SK-N-SH (cell line): ENCODE results near the gene C2CD4D. TPM values are rescaled to one million over a fixed set of nuclear protein-coding genes. Genes with fewer than 3 reads are reported as not detected.

Source experiments
- CTCF ChIA-PET: fragments of 300-600, 350-600 bp; formaldehyde crosslinking; extraction: SDS; loops from one replicate; lab custom pipeline; 2021; lab: Yijun Ruan, JAX
- POLR2A ChIA-PET: fragments of 350-600 bp; sonication (Branson Sonifier 250); formaldehyde crosslinking; extraction: SDS; loops from one replicate; lab custom pipeline; 2020; ENCODE audit warnings: antibody characterized with exemption, inconsistent platforms; lab: Yijun Ruan, JAX
- DNase-seq: peaks from one replicate; pipeline ENCODE4 v3.0.0; 2012
- H2AFZ ChIP-seq: fragments of 200-600 bp; sonication (generic); 2 replicates; pipeline ENCODE4 v1.8.1; 2016; ENCODE audit warnings: antibody characterized with exemption, mild to moderate bottlenecking, low read depth
- H3F3A ChIP-seq: fragments of 200-600 bp; sonication (generic); replicated peaks from 2 replicates; pipeline ENCODE3; 2016; ENCODE audit warnings: antibody characterized with exemption, mild to moderate bottlenecking; ENCODE audit not compliant: insufficient read depth
- H3K27ac ChIP-seq, 2 experiments: fragments of 200-500 bp in 1 of 2; fragments of 200-600 bp in 1 of 2; sonication (Bioruptor generic) in 1 of 2; sonication (generic), shearing (Covaris generic) in 1 of 2; 2 replicates each; pipeline versions ENCODE4 v1.5.1 to v1.6.1; 2014 to 2016; ENCODE audit warnings: low read depth in 2 of 2, inconsistent platforms in 1 of 2, low read length in 1 of 2, mild to moderate bottlenecking in 1 of 2, mixed read lengths in 1 of 2
- H3K27me3 ChIP-seq: fragments of 200-600 bp; sonication (generic), shearing (Covaris generic); 2 replicates; pipeline ENCODE4 v1.6.1; 2016; ENCODE audit warnings: mixed run types; ENCODE audit not compliant: insufficient read depth
- H3K36me3 ChIP-seq, 2 experiments: fragments of 200-500 bp in 1 of 2; fragments of 200-600 bp in 1 of 2; sonication (Bioruptor generic) in 1 of 2; sonication (generic) in 1 of 2; replicated peaks in 1 of 2; 2 replicates each; pipeline versions ENCODE3 to v1.5.1; 2014 to 2016; ENCODE audit warnings: low read length in 1 of 2, mild to moderate bottlenecking in 1 of 2; ENCODE audit not compliant: insufficient read depth in 2 of 2, control insufficient read depth in 1 of 2
- H3K4me1 ChIP-seq, 2 experiments: fragments of 200-500 bp in 1 of 2; fragments of 200-600 bp in 1 of 2; sonication (Bioruptor generic) in 1 of 2; sonication (generic), shearing (Covaris generic) in 1 of 2; 2 replicates each; pipeline versions ENCODE4 v1.5.1 to v1.6.1; 2014 to 2016; ENCODE audit warnings: low read depth in 1 of 2, low read length in 1 of 2, mixed run types in 1 of 2; ENCODE audit not compliant: insufficient read depth in 2 of 2, control insufficient read depth in 1 of 2
- H3K4me2 ChIP-seq: fragments of 200-600 bp; sonication (generic), shearing (Covaris generic); 2 replicates; pipeline ENCODE4 v1.6.1; 2017; ENCODE audit warnings: mixed run types
- H3K4me3 ChIP-seq, 2 experiments: fragments of 200-500 bp in 1 of 2; fragments of 200-600 bp in 1 of 2; sonication (Bioruptor generic) in 1 of 2; sonication (generic), shearing (Covaris generic) in 1 of 2; 2 replicates each; pipeline versions ENCODE4 v1.5.1 to v1.8.1; 2014 to 2016; ENCODE audit warnings: low read depth in 2 of 2, inconsistent platforms in 1 of 2, low read length in 1 of 2, mild to moderate bottlenecking in 1 of 2, mixed read lengths in 1 of 2, moderate library complexity in 1 of 2
- H3K79me2 ChIP-seq: fragments of 200-600 bp; sonication (generic); 2 replicates; pipeline ENCODE4 v1.8.1; 2017; ENCODE audit warnings: mild to moderate bottlenecking; ENCODE audit not compliant: insufficient read depth
- H3K9ac ChIP-seq: fragments of 200-600 bp; sonication (generic); 2 replicates; pipeline ENCODE4 v1.6.1; 2017; ENCODE audit warnings: mixed run types
- H3K9me2 ChIP-seq: fragments of 200-600 bp; sonication (generic); 2 replicates; pipeline ENCODE4 v1.6.1; 2017; ENCODE audit warnings: mixed run types
- H3K9me3 ChIP-seq: fragments of 200-600 bp; sonication (generic); 2 replicates; pipeline ENCODE4 v1.6.1; 2017; ENCODE audit warnings: mixed run types, mild to moderate bottlenecking, moderate library complexity
- H4K20me1 ChIP-seq: fragments of 200-600 bp; sonication (generic); 2 replicates; pipeline ENCODE4 v1.6.1; 2017; ENCODE audit warnings: mild to moderate bottlenecking, mixed run types; ENCODE audit not compliant: insufficient read depth
- CTCF ChIP-seq: fragments of 200-600 bp; sonication (generic); IDR thresholded peaks from 2 replicates; pipeline ENCODE4 v1.6.1; 2017; ENCODE audit warnings: antibody characterized with exemption, mild to moderate bottlenecking, moderate library complexity
- ELF1 ChIP-seq: IDR thresholded peaks from 2 replicates; pipeline ENCODE4 v1.4.0; 2012
- EP300 ChIP-seq, 2 experiments: IDR thresholded peaks; 2 replicates each; pipeline versions ENCODE4 v1.4.0 to v1.6.1; 2012; ENCODE audit warnings: borderline replicate concordance in 1 of 2, low read depth in 1 of 2, low read length in 1 of 2
- JUND ChIP-seq: IDR thresholded peaks from 2 replicates; pipeline ENCODE4 v1.4.0; 2012
- PBX3 ChIP-seq: IDR thresholded peaks from 2 replicates; pipeline ENCODE4; 2012
- RAD21 ChIP-seq: IDR thresholded peaks from 2 replicates; pipeline ENCODE4 v1.6.1; 2012; ENCODE audit warnings: mild to moderate bottlenecking, low read length
- RCOR1 ChIP-seq: fragments of 150-350 bp; IDR thresholded peaks from 2 replicates; pipeline ENCODE4 v1.6.1; 2017; ENCODE audit warnings: antibody characterized with exemption, low read length
- RFX5 ChIP-seq: IDR thresholded peaks from 2 replicates; pipeline ENCODE4 v1.6.1; 2012; ENCODE audit warnings: mild to moderate bottlenecking, improper control_type of control experiment, low read length
- TCF12 ChIP-seq: IDR thresholded peaks from 2 replicates; pipeline ENCODE4 v1.4.0; 2012
- USF1 ChIP-seq: IDR thresholded peaks from 2 replicates; pipeline ENCODE4 v1.4.0; 2012; ENCODE audit warnings: low read depth, borderline replicate concordance
- ZBTB33 ChIP-seq: IDR thresholded peaks from 2 replicates; pipeline ENCODE4 v1.4.0; 2012; ENCODE audit warnings: low read depth, borderline replicate concordance
- WGBS: methylation state at CpG from one replicate; pipeline ENCODE4 v1.1.6; 2017; ENCODE audit warnings: low lambda C conversion rate; 5-methylcytosine and 5-hydroxymethylcytosine counted together
- polyA plus RNA-seq, 3 experiments: library from polyadenylated mRNA; depleted of rRNA; stranded (reverse); fragments of >200 nt; gene quantifications; 2 replicates each; pipeline ENCODE4 v1.2.3, GENCODE V29; 2012

The C2CD4D gene
- polyA plus RNA-seq, 1 of the 3 experiments (the other 2 are of a cell fraction) = not detected

GRCh38 chr1:151816548-151817352 is 22.9 kb downstream of the C2CD4D start:
- WGBS = 73% methylated on average over 13 of the region's 26 CpGs
- DNase-seq = no peak
- CTCF ChIA-PET = interaction anchor here (1.0 to 2.2 kb wide), 7 partner anchors 8 to 82 kb away, joined by 3 to 9 read pairs (median 4); partner anchors contain the start of gene TDRKH

GRCh38 chr1:151815716-151816327 is 23.8 kb downstream of the C2CD4D start:
- no peak overlapping the region for H2AFZ ChIP-seq
- H3K9me2 ChIP-seq = no peaks in the 10 kb centered on the region
- H3K36me3 ChIP-seq = no peaks in the 10 kb centered on the region
- CTCF ChIA-PET = interaction anchor here (1.0 to 2.2 kb wide), 6 partner anchors 16 to 222 kb away, joined by 3 to 9 read pairs (median 4); no protein-coding TSS in a partner anchor
- no peak overlapping the region for H3K4me2 ChIP-seq
- H3K4me3 ChIP-seq = no peak overlapping the region
- DNase-seq = no peak
- no peaks in the 10 kb centered on the region for H3K79me2 ChIP-seq
- H3F3A ChIP-seq = no peaks in the 10 kb centered on the region
- H3K4me1 ChIP-seq = peaks cover 0 to 22% of the 10 kb centered on the region in 2 experiments; a peak in 2 of 4 replicates
- POLR2A ChIA-PET = interaction anchor here (1.0 kb wide), 1 partner anchor 53 kb away, joined by 4 read pairs; the partner anchor contains the start of gene MRPL9
- H3K27me3 ChIP-seq = peaks cover 18% of the 10 kb centered on the region; the same call in 1 of the 2 replicates
- 45% methylated on average over 11 of the region's 12 CpGs for WGBS
- H3K9me3 ChIP-seq = no peaks in the 10 kb centered on the region
- H3K9ac ChIP-seq = no peak overlapping the region
- H3K27ac ChIP-seq = no peak overlapping the region
- no peaks in the 10 kb centered on the region for H4K20me1 ChIP-seq
- no peak for TF ChIP-seq USF1
- TF ChIP-seq EP300 (IDR thresholded peaks at IDR 0.05; ENCODE audit: borderline replicate concordance in 1 of 2, low read depth in 1 of 2, low read length in 1 of 2) = no peak
- no peak for TF ChIP-seq RFX5
- no peak for TF ChIP-seq RCOR1
- TF ChIP-seq ELF1 = no peak
- TF ChIP-seq ZBTB33 = no peak
- TF ChIP-seq RAD21 = no peak

More at GRCh38 chr1:151816548-151817352, 22.9 kb downstream of the C2CD4D start:
- no peak for TF ChIP-seq CTCF
- no peak for TF ChIP-seq PBX3
- no peak for TF ChIP-seq JUND
- no peak for TF ChIP-seq TCF12
- TF ChIP-seq, all 33 proteins: peak for 0
- H3K27ac ChIP-seq = no peak overlapping the region
- no peaks in the 10 kb centered on the region for H3F3A ChIP-seq
- H3K79me2 ChIP-seq = no peaks in the 10 kb centered on the region
- H3K4me1 ChIP-seq = peaks cover 0 to 30% of the 10 kb centered on the region in 2 experiments; a peak in 2 of 4 replicates
- H3K4me2 ChIP-seq = no peak overlapping the region
- no peak overlapping the region for H2AFZ ChIP-seq
- H3K9ac ChIP-seq = no peak overlapping the region
- no peak overlapping the region for H3K4me3 ChIP-seq
- H3K9me2 ChIP-seq = no peaks in the 10 kb centered on the region
- H3K27me3 ChIP-seq = peaks cover 13% of the 10 kb centered on the region; the same call in 1 of the 2 replicates
- H3K36me3 ChIP-seq = no peaks in the 10 kb centered on the region
- no peaks in the 10 kb centered on the region for H3K9me3 ChIP-seq
- no peaks in the 10 kb centered on the region for H4K20me1 ChIP-seq
- POLR2A ChIA-PET = no interaction called here
